Stimulated activated CD4-positive, alpha-beta T cell treated with anti-CD3 and anti-CD28 coated beads, TNF-alpha, amount 100 ng/mL, for 24 hours (primary cell): Measurements from ENCODE around the gene TC2N.
"Not testable (repeated sequence)": the region's sequence is repeated elsewhere in the genome, so short reads cannot be mapped to it uniquely, and the experiment has no call there.

Experiments used
- DNase-seq, 3 experiments: peaks; one replicate each; pipeline ENCODE4 v3.0.0-alpha.2; 2020; ENCODE audit warnings: low read depth in 3 of 3

The TC2N gene

GRCh38 chr14:91754819-91755218 lies 112.5 kb downstream of the TC2N start:
- no peak for DNase-seq

GRCh38 chr14:91754185-91754584 lies 113.2 kb downstream of the TC2N start:
- no peak for DNase-seq

- no peak for DNase-seq
Observed at GRCh38 chr14:91753501-91754128, 113.7 kb downstream of the TC2N start.

GRCh38 chr14:91752961-91753360 lies 114.4 kb downstream of the TC2N start:
- no peak for DNase-seq

GRCh38 chr14:91751719-91752118 lies 115.6 kb downstream of the TC2N start:
- no peak for DNase-seq

GRCh38 chr14:91750634-91751198 lies 116.6 kb downstream of the TC2N start:
- no peak for DNase-seq

GRCh38 chr14:91749868-91750267 lies 117.5 kb downstream of the TC2N start:
- DNase-seq, result no peak

GRCh38 chr14:91748049-91748448 lies 119.3 kb downstream of the TC2N start:
- DNase-seq, result no peak

- DNase-seq, result no peak
Observed at GRCh38 chr14:91745344-91745743, 122.0 kb downstream of the TC2N start.

GRCh38 chr14:91744068-91744480 lies 123.3 kb downstream of the TC2N start:
- no peak for DNase-seq

- no peak for DNase-seq
Observed at GRCh38 chr14:91743305-91743653, 124.1 kb downstream of the TC2N start.

GRCh38 chr14:91742621-91743304 lies 124.6 kb downstream of the TC2N start:
- DNase-seq, result no peak

GRCh38 chr14:91739867-91740266 lies 127.5 kb downstream of the TC2N start:
- not testable (repeated sequence) for DNase-seq

- no peak for DNase-seq
Observed at GRCh38 chr14:91737619-91738018, 129.7 kb downstream of the TC2N start.

- DNase-seq, result no peak
Observed at GRCh38 chr14:91732859-91733477, 134.4 kb downstream of the TC2N start.

GRCh38 chr14:91732439-91732838 lies 134.9 kb downstream of the TC2N start:
- no peak for DNase-seq

- no peak for DNase-seq
Observed at GRCh38 chr14:91731986-91732385, 135.3 kb downstream of the TC2N start, which contains the start of gene CATSPERB. TSS of gene CATSPERB (minus strand) at chr14:91732086. CDS start at chr14:91729479, 2,607 bp downstream.

- DNase-seq, result no peak
Observed at GRCh38 chr14:91731018-91731417, 136.3 kb downstream of the TC2N start.

- no peak for DNase-seq
Observed at GRCh38 chr14:91729756-91730155, 137.6 kb downstream of the TC2N start.
